Colonic mucosa (tissue), 4 donors: ENCODE measurements around the gene C1orf210. TPM values are rescaled to one million over a fixed set of nuclear protein-coding genes. Genes with fewer than 3 reads are reported as not detected.

Source experiments
- DNase-seq: peaks from one replicate; pipeline ENCODE4 v3.0.0-alpha.2; 2020
- H3K27ac ChIP-seq: fragments of 200-600 bp; one replicate; pipeline ENCODE4 v1.8.0; 2021
- H3K27me3 ChIP-seq: fragments of 200-600 bp; one replicate; pipeline ENCODE4 v1.8.0; 2021
- H3K36me3 ChIP-seq: fragments of 200-600 bp; one replicate; pipeline ENCODE4 v1.8.0; 2021
- H3K4me1 ChIP-seq: fragments of 200-600 bp; one replicate; pipeline ENCODE4 v1.8.0; 2021; ENCODE audit warnings: mild to moderate bottlenecking
- H3K4me3 ChIP-seq: fragments of 200-600 bp; one replicate; pipeline ENCODE4 v1.8.0; 2021
- H3K9ac ChIP-seq, 2 donors: one replicate each; pipeline ENCODE4 v1.7.0; 2013; ENCODE audit warnings: control low read depth in 2 of 2, low read depth in 2 of 2, low read length in 2 of 2
- H3K9me3 ChIP-seq: fragments of 200-600 bp; one replicate; pipeline ENCODE4 v1.8.0; 2021
- CTCF ChIP-seq: fragments of 200-600 bp; IDR thresholded peaks from one replicate; pipeline ENCODE4 v1.8.0; 2022; ENCODE audit warnings: antibody characterized with exemption, mild to moderate bottlenecking
- intact Hi-C: fragments of 100-400 bp; cut with DNase I; formaldehyde crosslinking; loops from one replicate; pipeline ENCODE4 v1.14.1; 2022
- total RNA-seq, 2 donors: library from RNA; stranded (reverse); fragmentation: NEBNext Ultra II Directional in 1 of 2; extraction: Animal tissue kit (Norgen Biotek cat#: 25700) in 1 of 2; gene quantifications; one replicate each; pipeline ENCODE4 v1.2.1, GENCODE V29; 2021
- donor health status: healthy.
- donor health status: DM: no; HTN: no; CAD: no.
- donor health status: DM: no; HTN: no; CAD: no.

The C1orf210 gene
- total RNA-seq, 2 donors from 2014 or later = 67.4 to 94.3 TPM

GRCh38 chr1:43265431-43265830 lies 19.9 kb downstream of the C1orf210 start:
- Histone ChIP-seq H3K9ac (no peak overlapping the region), H3K4me3 (no peak overlapping the region), H3K4me1 (no peaks in the 10 kb centered on the region), H3K27me3 (no peaks in the 10 kb centered on the region), H3K36me3 (no peaks in the 10 kb centered on the region), H3K9me3 (no peaks in the 10 kb centered on the region), H3K27ac (no peak overlapping the region)
- no peak for TF ChIP-seq CTCF
- DNase-seq = no peak
- intact Hi-C loops = no loop called here

DNA sequence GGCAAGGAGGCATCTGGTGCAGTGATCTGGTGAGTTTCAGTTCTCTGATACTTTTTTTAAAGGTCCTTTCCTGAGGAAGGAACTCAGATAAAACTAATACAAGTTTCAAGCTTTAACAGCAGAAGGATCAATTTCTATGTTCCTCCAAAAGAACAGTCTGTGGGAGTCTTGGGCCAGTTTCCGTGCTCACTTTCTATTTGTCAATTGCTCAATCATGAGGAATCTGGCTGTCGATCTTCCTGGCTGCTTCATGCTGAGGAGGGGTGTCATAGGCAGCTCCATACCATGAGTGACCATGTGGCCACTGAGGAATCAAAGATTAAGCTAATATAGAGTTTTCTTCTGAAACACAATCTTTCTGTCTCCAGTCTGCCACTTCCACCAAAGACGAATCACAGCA lies 27.0 kb downstream of the C1orf210 start:
- no peaks in the 10 kb centered on the region for H3K36me3 ChIP-seq
- DNase-seq = no peak
- no peak overlapping the region for H3K27ac ChIP-seq
- TF ChIP-seq CTCF = no peak
- intact Hi-C loops = no loop called here
- H3K4me1 ChIP-seq = no peaks in the 10 kb centered on the region
- no peaks in the 10 kb centered on the region for H3K9me3 ChIP-seq
- no peak overlapping the region for H3K4me3 ChIP-seq
- no peak overlapping the region for H3K9ac ChIP-seq
- no peaks in the 10 kb centered on the region for H3K27me3 ChIP-seq

DNA sequence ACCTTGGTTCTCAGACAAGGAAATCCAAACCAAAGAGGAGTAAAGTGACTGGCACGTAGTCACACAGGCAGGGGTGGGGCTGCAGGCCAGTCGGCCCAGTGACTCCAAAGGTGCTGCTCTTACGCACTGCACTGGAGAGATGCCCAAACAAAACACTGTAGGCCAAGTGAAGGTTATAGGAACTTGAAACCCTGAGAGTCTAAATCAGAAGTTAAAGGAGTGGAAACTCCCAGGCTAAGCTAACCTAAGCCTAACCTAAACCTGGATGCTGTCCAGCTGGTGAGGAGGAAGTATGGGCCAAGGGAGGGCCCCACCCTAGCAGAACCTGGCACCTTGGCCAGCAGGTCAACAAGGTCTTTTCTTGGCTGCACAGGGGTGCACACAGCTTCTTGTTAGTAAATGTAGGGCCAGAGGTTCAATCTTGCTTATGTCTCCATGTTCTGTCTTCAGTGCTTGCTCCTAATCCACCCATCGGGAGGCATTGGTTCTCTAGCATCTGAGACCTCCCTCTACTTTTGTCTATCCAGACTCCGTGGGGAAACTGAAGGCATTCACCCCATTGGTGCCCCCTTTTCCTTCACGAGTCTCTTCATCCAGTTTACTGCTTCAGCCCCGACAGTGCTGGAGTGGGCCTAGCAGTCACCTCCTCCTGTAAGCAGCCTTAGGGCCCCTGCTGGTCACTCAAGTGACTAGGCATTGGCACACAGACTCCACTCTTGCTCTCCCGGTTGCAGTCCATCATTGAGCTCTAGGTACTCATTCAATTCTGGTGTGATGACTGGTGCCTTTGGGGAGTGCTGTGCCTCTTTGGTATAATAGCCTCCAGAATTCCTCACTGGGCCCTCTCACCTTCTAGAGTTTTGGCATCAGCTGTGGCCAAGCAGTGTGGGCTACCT lies 28.5 kb downstream of the C1orf210 start:
- H3K4me3 ChIP-seq = no peak overlapping the region
- H3K9ac ChIP-seq = peak overlapping the region in 1 of 2 donors; percentile 52
- DNase-seq = peak; percentile 86
- peak overlapping the region; percentile 77 for H3K27ac ChIP-seq
- intact Hi-C loops = no loop called here
- H3K4me1 ChIP-seq = no peaks in the 10 kb centered on the region
- H3K9me3 ChIP-seq = no peaks in the 10 kb centered on the region
- no peak for TF ChIP-seq CTCF
- no peaks in the 10 kb centered on the region for H3K36me3 ChIP-seq
- H3K27me3 ChIP-seq = no peaks in the 10 kb centered on the region

GRCh38 chr1:43255438-43256210 lies 29.8 kb downstream of the C1orf210 start:
- Histone ChIP-seq H3K4me3 (no peak overlapping the region), H3K9me3 (no peaks in the 10 kb centered on the region), H3K36me3 (no peaks in the 10 kb centered on the region), H3K9ac (peak overlapping the region in 1 of 2 donors; percentile 7), H3K27ac (peak overlapping the region; percentile 77), H3K4me1 (no peaks in the 10 kb centered on the region), H3K27me3 (no peaks in the 10 kb centered on the region)
- TF ChIP-seq CTCF = no peak
- intact Hi-C loops = no loop called here
- DNase-seq = no peak

GRCh38 chr1:43253876-43254275 lies 31.5 kb downstream of the C1orf210 start:
- H3K27ac ChIP-seq = no peak overlapping the region
- intact Hi-C loops = no loop called here
- H3K4me3 ChIP-seq = no peak overlapping the region
- H3K9me3 ChIP-seq = no peaks in the 10 kb centered on the region
- H3K27me3 ChIP-seq = no peaks in the 10 kb centered on the region
- no peak for DNase-seq
- no peak for TF ChIP-seq CTCF
- no peak overlapping the region for H3K9ac ChIP-seq
- no peaks in the 10 kb centered on the region for H3K36me3 ChIP-seq
- no peaks in the 10 kb centered on the region for H3K4me1 ChIP-seq
